ENCODE results near the gene COL5A3.
A peak's percentile ranks its signal among the peaks of the same experiment; 100 is the strongest.

COL5A3 gene

DNA sequence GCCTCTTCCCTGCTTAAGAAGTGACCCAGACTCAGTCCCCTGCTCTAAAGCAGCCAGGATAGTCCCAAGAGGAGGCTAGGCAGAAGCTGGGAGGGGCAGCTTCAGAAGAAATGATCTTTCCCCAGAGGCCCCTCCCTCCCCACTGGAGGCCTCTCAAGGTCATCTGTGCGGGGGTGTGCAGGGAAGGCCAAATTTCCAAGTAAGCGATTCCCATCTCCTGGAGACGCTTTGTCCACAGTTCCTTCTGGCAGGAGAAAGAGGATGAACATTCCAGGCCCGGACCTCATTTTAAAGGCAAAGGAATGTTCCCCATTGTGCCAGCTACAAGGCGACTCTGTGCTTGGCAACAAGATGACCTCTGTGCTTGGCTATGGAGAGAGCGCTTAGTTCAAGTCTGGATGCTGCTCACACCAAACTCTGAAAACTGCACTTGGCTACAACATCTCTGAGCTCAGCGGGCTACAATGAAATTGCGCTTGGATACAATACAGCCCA is 23.5 kb downstream of the COL5A3 start:
- peak; percentile 19 for DNase-seq (ENCODE audit: low read depth)
- no peak overlapping the region for H3K4me3 ChIP-seq (ENCODE audit: low read depth, low read length)
- TF ChIP-seq CTCF (conservative IDR thresholded peaks at IDR 0.05; ENCODE audit: low read depth, low read length) = no peak

DNA sequence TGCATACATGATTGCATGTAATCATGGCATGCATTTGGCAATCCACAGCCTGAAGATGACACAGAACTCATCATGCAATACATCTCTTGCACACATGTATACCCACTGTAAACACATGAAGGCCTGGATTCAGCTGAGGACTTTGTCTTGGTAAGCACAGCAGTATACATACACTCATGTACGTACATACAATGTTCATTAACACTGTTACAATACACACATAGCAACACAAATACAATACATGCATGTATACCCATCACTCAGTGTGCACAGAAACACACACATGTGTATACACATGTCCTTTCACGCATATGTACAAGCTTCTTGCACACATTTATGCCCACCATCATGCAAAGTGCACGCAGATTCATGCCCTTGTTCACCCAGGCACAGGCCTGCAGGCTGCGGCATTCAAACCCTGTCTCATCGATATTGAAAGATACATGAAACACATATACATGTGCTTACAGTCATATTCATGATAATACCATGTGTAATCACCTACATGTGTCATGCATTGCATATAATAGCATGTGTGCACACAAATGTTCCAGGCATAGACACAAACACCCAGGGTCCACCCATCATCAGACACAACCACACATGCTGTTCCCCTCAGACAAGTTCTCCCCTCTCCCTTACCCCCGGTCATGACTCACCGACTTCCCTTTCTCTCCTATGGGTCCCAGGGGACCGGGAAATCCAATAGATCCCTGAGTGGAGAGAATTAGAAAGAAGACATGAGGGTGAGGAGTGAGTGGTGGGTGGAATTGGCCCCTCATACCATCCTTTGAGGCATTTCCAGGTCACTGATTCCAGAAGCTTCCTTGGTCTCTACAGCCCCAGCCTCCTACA is 28.7 kb downstream of the COL5A3 start:
- DNase-seq (ENCODE audit: low read depth) = no peak
- no peak overlapping the region for H3K4me3 ChIP-seq (ENCODE audit: low read depth, low read length)
- TF ChIP-seq CTCF (conservative IDR thresholded peaks at IDR 0.05; ENCODE audit: low read depth, low read length) = no peak

DNA sequence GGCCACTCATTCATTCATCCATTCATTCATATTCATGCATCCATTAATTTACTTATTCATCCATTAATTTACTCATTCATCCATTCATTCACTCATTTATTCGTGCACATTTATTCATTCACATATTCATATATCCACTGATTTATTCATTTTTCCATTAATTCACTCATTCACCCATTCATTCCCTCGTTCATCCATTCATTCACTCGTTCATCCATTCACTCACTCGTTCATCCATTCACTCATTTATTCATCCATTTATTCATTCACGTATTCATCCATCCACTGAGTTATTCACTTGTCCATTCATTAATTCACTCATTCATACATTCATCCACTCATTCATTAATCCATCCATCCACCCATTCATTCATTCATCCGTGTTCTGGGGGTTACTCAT is 38.2 kb downstream of the COL5A3 start:
- no peak overlapping the region for H3K4me3 ChIP-seq (ENCODE audit: low read depth, low read length)
- DNase-seq (ENCODE audit: low read depth) = no peak
- no peak for TF ChIP-seq CTCF (conservative IDR thresholded peaks at IDR 0.05; ENCODE audit: low read depth, low read length)

DNA sequence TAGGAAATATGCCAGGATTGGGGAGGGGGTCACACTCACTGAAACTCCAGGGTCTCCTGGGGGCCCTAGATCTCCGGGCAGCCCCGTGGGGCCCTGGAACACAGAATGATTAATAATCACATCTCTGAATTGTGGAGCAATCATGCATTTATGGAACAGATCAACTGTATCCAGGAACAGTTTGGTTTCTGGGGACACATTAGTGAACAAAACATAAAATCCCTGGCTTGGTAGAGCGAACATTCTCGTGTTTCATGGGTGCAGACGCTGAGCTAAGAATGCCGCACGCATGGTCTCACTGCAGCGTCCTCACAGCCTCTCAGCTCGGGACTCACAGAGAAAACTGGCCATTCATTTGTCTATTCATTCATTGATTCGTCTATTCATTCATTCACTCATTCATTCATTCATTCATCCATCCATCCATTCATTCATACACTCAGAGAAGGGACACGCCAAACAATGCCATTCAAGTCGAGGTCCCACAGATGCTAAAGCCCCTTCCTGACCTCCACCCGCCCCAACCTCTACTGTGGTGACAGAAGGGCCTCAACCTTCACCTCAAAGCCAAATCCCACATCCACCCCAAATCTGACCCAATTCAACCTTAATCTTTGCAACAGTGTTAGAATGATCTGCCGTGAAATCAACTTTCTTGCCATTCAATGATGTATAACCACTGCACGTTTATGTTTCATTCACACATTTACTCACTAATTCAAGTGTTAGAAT is 39.0 kb downstream of the COL5A3 start:
- H3K4me3 ChIP-seq (ENCODE audit: low read depth, low read length) = no peak overlapping the region
- no peak for DNase-seq (ENCODE audit: low read depth)
- TF ChIP-seq CTCF (conservative IDR thresholded peaks at IDR 0.05; ENCODE audit: low read depth, low read length) = no peak

DNA sequence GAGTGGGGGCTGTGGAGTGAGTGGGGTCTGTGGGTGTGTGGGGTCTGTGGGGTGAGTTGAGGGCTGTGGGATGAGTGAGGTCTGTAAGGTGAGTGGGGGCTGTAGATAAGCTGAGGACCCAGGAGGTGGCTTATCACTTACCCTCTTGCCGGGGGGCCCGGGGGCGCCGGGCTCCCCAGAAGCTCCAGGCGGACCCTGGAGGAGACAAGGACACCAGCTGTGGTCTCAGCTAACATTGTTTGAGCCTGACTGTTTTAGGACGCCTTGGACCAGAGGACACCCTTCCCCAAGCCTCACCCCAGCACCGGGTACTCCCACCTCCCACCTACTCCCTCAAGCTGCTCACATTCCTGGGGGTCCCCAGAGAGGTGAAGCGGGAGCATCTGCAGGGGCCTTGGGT is 39.8 kb downstream of the COL5A3 start:
- no peak overlapping the region for H3K4me3 ChIP-seq (ENCODE audit: low read depth, low read length)
- no peak for DNase-seq (ENCODE audit: low read depth)
- TF ChIP-seq CTCF (conservative IDR thresholded peaks at IDR 0.05; ENCODE audit: low read depth, low read length) = no peak

DNA sequence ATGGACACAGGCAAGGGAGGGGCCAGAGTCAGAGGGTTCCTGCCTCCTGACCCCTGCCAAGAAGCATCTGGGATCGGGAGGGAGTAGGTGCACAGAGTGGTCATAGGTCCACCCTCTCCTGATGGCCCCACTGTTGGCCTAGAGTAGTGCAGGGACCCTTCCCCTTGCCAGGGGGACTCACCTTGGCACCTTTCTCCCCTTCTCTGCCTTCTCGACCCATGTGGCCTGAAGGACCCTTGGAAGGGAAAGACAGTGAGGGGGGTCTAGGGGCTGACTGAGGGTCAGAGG is 40.7 kb downstream of the COL5A3 start:
- no peak overlapping the region for H3K4me3 ChIP-seq (ENCODE audit: low read depth, low read length)
- TF ChIP-seq CTCF (conservative IDR thresholded peaks at IDR 0.05; ENCODE audit: low read depth, low read length) = no peak
- DNase-seq (ENCODE audit: low read depth) = no peak
